HG03521 (cell line): ENCODE measurements around the gene PPP1R7.
"Not testable (repeated sequence)": the region's sequence is repeated elsewhere in the genome, so short reads cannot be mapped to it uniquely, and the experiment has no call there.

Experiments
- ATAC-seq: cut with Tn5 transposase; IDR thresholded peaks from one replicate; pipeline ENCODE4 v1.9.1; 2021; ENCODE audit warnings: mild to moderate bottlenecking, moderate library complexity; ENCODE audit not compliant: unreplicated experiment

Gene PPP1R7, protein sequence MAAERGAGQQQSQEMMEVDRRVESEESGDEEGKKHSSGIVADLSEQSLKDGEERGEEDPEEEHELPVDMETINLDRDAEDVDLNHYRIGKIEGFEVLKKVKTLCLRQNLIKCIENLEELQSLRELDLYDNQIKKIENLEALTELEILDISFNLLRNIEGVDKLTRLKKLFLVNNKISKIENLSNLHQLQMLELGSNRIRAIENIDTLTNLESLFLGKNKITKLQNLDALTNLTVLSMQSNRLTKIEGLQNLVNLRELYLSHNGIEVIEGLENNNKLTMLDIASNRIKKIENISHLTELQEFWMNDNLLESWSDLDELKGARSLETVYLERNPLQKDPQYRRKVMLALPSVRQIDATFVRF

DNA sequence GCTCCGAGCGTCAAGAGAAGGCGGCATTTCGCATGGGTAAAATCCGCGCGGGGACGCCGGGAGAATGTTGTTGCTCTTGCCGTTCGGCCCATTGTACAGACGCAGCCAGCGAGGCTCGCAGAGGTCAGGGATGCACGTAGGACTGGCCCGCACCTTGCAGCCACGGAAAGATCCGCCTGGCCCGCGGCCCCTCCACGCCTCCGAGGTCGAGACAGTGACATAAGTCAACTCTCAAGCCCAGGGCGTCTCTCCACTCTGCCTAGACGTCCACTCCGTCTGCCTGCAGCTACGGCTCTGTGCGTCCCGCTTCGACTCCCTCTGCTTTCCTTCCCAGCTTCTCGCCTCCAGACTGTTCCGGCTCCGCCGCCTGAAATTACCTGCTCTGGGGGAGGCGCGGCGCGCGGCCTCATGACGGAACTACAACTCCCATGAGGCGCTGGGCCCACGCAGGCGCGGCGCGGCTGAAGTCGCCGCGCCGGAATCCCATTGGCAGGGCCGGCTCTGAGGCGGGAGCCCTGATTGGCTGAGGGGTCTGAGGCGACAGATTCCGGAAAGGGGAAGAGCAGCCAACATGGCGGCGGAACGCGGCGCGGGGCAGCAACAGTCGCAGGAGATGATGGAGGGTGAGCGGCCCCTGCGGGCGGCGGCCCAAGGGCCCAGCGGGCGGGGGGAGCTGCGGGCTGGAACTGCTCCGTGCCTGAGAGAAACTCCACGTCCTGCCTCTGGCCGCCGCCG is at the start of gene PPP1R7:
Gene PPP1R7 (plus strand): TSS at position 543 of the 735 bp plus-strand sequence. CDS start 29 bp downstream, at position 572.
- ATAC-seq, result peak; percentile 76

DNA sequence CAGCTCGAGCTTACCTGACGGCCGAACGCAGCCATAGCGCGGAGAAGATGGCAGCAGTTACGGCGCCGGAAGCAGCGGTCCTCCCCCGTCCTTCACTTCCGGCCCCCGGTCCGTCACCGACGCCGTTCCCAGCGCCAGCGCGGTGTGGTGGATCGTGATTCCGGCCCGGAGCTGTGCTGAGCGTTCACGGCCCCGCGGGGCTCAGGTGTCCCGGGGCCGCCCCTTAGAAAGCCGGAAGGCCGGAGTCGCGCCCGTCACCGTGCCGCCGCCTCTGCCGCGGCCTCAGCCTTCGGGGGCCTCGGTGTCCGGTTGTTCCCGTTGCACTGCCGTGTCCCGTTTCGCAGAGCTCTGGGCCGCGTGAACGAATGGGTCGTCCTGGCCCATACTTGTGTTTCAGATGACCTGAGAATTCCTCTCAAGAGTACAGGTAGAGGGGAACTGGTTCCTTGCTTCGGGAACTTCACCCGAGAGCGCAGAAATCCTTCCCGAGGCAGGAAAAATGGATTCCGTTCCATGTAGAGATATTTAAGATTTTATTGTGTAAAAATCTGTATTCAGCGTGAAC is 47.9 kb upstream of the PPP1R7 start, which contains the start of gene MTERF4:
Gene MTERF4 (minus strand): TSS at position 49 of the 565 bp plus-strand sequence. CDS start 14 bp downstream, at position 35.
- peak; percentile 92 for ATAC-seq

DNA sequence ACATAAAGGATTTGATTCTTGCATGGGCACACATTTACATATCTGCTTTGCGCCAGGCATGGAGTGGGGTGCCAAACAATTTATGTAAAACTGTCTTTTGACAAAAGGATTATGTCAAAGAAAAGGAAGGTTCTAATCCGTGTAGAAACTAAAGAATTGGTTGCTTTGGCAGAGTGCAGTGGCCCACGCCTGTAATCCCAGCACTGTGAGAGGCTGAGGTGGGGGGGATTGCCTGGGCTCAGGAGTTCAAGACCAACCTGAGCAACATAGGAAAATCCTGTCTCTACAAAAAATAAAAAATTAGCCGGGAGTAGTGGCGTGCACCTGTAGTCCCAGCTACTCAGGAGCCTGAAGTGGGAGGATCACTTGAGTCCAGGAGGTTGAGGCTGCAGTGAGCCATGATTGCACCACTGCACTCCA is 47.1 kb upstream of the PPP1R7 start:
- ATAC-seq, result no peak

DNA sequence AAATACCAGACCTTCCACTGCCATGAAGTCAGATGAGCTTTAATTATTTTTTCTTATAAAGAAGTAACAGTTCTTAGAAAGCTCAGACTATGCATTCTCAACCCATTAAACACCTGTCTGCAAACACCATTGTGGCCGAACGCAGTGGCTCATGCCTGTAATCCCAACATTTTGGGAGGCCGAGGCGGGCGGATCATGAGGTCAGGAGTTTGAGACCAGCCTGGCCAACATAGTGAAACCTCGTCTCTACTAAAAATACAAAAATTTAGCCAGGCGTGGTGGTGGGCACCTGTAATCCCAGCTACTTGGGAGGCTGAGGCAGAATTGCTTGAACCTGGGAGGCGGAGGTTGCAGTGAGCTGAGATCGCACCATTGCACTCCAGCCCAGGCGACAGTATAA is 45.7 kb upstream of the PPP1R7 start:
- not testable (repeated sequence) for ATAC-seq

DNA sequence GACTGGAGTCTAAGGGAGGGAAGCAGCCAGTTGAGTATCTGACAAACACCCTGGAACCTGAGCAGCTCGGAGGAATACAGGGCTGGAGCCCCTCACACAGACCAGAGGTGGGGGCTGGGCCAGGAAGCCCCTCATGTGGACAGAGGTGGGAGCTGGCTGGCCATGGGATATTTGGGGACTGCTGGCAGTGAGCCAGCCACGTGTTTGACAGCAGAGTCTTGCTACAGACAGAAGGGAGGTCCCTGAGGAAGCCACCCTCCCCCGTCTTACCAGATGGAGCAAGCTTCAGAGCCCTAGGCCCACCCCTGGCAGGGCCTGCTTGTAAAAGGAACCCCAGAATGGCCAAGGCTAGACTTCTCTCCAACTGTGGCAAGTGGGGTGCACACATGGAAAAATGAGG is 44.6 kb upstream of the PPP1R7 start:
- ATAC-seq, result no peak

DNA sequence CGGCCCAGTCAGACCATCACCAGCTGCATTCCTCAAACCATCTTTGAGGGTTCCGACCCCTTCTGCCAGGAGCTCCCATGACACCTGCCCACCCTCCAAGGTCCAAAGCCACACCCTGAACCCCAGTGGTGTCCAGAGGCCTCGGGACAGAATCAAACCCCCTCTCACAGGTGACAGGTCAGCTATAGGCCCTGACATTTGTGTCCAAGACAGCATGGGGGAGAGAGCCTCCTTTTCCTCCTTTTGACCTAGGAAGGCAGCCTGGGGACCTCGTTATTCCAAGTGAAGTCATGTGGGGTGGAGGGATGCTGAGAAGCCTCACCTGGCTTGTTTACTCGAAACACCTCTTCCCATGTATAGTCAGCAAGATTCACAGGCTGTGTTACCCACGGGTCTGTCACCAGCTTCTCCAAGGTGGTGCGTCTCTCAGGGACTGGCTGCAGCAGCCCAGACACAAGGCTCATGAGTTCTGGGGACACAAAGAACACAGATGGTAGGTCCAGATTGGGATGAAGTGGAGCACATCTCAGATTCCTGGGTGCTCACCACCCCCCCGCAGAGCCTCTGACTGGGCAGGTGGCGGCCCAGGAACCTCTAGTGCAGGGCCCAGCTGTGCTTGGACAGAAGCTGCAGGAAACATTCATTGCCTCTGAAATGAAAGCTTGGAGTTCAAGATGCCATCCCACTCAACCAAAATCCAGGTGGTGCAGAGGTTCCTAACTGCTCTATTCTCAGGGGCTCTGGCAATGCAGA is 43.1 kb upstream of the PPP1R7 start:
- no peak for ATAC-seq

DNA sequence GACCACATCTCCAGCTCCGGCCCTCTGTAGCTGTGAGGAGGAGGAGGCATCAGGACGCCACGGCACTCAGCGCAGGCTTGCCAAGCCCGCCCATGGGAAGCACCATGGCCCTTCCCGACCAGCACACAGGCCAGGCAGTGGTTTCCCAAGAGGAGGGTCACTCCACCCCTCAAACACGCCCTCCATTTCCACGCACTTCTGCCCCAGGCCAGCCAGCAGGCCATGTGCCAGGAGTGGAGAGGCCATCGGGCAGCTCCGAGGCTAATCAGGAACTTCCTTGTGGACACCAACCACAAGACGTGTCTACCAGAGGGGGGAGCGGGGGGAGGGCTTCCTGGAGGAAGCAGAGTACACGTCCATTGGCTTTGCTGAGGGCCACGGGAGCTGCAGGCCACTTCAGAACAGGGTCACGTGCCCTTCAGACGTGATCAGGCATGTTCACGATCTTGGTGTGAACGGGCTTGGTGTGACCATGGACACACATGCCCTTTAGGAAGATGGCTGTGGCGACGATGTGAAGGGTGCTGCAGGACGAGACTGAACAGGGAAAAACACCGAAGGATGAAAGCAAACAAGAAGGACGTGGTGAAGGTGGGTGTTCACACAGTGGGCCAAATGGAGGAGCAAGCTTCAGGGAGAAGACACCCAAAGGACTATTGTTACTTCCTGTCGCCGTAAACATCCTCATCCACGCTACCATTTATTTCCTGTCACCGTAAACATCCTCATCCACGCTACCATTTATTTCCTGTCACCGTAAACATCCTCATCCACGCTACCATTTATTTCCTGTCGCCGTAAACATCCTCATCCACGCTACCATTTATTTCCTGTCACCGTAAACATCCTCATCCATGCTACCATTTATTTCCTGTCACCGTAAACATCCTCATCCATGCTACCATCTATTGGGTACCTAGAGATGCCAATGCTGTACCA is 41.7 kb upstream of the PPP1R7 start:
- no peak for ATAC-seq

DNA sequence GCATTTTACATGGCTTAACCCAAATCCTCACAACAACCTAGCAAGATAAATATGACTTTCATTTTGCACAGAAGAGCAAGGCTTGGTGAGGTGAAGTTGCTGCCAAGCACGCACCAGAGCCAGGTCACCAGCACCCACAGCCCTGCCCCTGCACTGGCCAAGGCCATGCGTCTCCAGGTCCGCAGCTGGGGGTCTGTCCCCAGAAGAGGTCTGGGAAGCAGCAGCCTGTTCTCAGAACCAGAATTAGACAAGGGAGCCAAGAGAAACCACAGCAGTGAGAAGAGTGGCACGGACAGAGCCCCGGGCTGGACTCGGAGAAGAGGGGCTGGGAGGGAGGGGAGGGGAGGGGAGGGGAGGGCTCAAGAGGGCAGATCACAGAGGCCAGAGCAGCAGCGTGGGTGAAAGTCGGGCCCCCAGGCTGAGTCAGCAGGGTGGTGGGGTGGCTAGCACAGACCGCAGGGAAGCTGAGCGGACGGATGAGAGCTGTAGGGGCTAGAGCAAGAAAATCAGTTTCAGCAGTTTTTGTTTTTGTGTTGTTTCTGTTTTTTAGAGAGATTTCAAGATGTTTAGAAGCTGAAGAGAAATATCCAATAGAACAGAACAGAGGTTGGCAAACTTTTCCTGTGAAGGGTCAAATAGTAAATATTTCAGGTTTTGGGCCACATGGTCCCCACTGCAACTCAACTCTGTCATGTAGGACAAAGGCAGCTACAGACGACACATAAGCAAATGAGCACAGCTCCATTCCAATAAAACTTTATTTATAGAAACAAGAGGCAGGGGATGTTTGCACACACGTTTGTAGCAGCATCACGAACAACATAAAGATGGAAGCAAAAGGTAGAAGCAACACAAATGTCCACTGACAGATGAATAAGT is 40.8 kb upstream of the PPP1R7 start:
- no peak for ATAC-seq

DNA sequence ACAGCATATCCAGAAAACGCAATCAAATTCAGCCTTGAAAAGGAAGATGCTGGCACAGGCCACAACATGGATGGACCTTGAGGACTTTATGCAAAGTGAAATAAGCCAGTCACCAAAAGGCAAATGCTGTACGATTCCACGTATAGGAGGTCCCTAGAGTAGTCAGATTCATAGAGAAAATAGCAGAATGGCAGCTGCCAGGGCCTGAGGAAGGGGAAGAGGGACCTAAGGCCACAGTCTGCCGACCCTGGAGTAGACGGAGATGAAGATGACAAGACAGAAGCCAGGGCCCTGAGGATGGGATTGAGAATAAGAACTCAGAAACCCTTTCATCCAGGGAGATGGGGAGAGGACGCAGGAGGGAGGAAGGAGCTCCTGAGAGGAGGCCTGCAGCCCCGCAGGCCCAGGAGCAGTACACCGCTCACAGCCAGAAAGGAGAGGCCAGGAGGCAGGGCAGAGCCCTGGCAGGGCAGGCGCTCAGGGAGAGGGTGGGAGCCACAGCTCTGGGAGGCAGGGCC is 40.1 kb upstream of the PPP1R7 start:
- no peak for ATAC-seq

DNA sequence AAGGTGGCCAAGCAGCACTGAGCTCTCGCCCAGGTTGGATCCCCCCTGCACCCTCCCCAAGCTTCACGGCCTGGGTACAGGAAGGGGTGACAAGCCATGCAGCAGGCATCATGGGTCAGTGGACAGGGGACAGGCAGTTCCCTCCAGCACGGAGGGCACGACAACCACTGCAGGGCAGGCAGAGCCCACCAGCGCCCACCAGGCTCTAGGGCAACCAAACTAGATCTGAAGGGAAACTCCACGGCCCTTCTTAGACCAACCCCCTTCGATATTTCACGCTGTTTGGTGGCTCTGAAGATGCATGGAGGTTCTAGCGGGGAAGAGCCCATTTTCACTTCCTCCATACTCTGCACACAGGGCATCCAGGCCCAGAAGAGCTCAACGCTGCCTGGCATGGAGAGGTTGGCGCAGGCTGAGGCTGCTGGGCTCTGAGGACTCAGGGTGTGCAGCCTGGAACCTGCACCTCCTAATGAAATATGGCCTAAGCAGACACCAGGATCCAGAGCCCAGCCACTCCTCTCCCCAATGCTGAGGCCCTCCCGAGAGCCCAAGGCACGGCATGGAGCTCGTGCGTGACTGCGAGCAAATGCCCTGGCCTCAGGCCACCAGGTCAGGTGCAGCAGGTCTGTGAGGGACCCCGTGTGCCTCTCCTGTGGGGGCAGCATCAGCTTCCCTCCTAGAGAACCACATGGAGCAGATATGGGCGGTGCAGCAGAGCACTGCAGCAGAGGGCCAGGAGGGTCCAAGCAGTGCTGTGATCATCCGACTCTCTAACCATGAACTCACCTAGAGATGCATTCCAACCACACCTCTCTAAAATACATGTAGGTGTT is 39.4 kb upstream of the PPP1R7 start:
- ATAC-seq, result no peak

DNA sequence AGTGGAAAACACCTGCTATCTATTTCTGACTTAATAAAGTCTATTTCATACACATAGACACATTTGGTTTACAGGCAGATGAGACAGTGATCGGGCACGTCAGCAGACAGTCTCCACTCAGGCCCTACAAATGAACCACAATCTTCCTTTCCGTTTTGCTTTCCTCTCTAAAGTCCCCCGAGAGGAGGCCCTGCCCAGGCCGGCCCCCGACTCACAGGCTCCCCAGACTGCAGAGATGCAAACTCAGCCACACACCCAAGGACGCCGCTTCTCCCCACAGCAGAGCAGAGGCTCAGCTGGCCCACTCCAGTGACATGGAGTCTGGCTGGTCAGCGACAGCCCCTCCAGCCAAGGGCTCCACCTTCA is 38.8 kb upstream of the PPP1R7 start:
- ATAC-seq, result no peak

DNA sequence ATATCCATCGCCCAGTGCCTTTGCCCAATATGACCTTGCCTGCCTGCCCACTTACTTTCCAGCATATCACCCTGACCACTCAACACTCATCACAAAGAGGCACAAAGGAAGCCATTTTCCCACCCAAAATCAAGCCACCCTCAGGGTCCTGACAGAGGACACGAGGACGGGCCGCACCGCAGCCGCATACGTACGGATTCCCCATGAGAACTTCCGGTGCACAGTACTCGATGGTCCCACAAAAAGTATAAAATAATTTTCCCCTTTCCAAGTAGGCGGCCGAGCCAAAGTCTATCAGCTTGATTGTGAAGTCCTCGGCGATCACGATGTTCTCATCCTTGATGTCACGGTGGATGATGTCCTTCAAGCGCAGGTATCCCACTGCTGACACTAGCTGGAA is 38.2 kb upstream of the PPP1R7 start:
- no peak for ATAC-seq

DNA sequence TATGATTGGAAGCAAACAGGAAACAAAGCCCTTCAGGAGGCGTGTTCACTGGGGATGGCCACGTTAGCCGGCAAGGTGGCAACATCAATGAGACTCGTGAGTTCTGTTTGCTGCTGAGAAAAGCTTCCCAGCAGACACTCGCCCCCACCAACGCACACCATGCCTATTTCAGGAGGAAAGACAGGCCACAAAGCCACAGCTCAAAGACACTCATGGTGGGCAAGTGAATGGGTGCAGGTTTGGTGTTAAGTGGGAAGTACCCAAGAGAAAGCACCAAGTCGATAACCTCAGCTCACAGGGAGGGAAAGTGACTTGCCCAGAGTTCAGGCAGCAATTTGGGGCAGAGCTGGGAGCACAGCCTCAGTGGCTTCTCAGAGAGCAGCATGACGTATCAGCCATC is 37.7 kb upstream of the PPP1R7 start:
- no peak for ATAC-seq

DNA sequence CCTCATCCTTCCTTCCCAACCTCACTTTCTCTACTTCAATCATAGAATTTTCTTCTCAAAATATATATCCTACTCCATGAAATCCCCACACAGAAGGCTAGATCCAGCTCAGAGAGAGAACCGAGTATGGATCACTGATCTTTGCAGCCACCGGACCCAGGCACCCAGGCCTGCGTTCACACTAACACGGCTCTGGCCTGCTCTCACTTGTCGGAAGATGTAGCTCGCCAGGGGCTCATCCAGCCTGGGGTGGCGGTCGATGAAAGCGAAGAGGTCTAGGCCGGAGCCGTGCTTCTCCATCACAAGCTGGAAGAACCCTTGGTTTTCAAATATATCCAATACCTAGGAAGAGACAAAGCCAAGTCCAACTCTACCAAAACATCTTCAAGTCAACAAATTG is 35.4 kb upstream of the PPP1R7 start:
- ATAC-seq, result no peak

DNA sequence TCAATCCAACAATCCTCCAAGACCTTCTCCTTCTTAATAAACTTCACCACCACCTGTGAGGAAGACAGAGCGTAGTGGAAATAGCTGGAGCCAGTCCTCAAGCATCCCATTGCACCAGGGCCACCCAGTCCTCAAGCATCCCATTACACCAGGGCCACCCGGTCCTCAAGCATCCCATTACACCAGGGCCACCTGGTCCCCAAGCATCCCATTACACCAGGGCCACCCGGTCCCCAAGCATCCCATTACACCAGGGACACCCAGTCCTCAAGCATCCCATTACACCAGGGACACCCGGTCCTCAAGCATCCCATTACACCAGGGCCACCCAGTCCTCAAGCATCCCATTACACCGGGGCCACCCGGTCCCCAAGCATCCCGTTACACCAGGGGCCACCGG is 34.9 kb upstream of the PPP1R7 start:
- no peak for ATAC-seq

DNA sequence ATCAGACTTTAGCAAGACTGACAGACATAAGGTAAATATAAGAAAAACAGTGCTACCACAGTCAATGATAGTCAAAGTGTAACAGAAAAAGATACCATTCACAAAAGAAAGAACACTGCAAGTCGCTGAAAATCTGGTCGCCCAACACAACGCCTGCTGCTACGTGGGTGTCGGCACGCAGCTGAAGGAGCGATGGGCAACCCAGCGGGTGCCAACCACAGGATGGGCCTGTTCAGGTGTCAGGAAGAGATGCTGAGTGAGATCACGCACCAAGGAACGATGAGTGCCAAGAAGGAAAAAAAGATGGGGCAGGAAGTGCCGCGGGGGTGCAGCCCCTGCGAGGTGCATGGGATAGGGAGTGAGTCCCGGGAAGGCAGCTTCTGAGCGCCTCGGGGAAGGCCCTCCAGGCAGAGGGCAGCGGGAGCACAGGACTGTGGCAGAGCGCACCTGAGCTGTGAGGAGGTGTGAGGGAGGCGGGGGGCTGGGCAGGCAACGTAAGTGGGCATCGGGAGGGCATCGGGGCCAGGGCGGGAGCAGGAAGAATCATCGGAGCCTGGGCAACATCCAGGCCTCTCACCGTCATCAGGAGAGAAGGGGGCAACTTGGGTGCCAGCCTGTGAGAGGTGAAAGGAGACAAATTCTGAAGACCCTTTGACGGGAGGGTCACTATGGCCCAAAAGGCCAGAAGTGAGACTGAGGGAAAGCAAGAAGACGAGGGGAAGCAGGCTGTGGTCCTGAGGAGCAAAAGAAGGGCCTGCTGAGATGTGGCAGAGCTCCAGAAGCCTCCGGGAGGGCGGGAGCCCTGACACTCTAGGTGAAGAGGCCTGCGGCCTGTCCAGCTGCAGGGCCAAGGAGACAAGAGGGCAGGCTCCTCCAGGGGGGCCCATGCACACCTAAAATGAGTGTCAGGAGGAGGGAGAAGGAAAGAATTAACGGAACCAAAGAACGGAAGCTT is 33.4 kb upstream of the PPP1R7 start:
- no peak for ATAC-seq
